ENCODE data around the gene ZNF217.
"Not testable (repeated sequence)": the region's sequence is repeated elsewhere in the genome, so short reads cannot be mapped to it uniquely, and the experiment has no call there.

ZNF217 gene

DNA sequence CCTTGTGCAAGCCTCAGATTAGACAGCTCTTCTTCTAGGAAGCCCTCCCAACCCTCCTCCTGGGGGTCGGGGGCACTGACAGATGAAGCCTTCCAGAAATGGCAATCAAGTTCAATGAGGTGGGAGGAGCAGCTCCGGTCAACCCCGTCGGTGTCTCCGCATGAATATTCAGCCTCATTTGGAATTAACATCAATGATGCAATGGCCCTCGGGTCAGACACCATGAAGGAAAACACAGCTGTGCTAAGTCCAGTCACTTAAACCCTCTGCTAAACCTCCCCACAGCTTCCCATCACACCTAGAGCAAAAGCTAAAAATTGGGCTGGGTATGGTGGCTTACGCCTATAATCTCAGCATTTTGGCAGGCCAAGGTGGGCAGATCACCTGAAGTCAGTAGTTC, 36.5 kb downstream of the ZNF217 start:
- TF ChIP-seq, protein P1, sequence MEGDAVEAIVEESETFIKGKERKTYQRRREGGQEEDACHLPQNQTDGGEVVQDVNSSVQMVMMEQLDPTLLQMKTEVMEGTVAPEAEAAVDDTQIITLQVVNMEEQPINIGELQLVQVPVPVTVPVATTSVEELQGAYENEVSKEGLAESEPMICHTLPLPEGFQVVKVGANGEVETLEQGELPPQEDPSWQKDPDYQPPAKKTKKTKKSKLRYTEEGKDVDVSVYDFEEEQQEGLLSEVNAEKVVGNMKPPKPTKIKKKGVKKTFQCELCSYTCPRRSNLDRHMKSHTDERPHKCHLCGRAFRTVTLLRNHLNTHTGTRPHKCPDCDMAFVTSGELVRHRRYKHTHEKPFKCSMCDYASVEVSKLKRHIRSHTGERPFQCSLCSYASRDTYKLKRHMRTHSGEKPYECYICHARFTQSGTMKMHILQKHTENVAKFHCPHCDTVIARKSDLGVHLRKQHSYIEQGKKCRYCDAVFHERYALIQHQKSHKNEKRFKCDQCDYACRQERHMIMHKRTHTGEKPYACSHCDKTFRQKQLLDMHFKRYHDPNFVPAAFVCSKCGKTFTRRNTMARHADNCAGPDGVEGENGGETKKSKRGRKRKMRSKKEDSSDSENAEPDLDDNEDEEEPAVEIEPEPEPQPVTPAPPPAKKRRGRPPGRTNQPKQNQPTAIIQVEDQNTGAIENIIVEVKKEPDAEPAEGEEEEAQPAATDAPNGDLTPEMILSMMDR (conservative IDR thresholded peaks at IDR 0.05; ENCODE audit: low read depth, low read length) = no peak
- no peak for DNase-seq (ENCODE audit: low read depth)
- H3K4me3 ChIP-seq (ENCODE audit: low read depth, low read length) = no peak overlapping the region

DNA sequence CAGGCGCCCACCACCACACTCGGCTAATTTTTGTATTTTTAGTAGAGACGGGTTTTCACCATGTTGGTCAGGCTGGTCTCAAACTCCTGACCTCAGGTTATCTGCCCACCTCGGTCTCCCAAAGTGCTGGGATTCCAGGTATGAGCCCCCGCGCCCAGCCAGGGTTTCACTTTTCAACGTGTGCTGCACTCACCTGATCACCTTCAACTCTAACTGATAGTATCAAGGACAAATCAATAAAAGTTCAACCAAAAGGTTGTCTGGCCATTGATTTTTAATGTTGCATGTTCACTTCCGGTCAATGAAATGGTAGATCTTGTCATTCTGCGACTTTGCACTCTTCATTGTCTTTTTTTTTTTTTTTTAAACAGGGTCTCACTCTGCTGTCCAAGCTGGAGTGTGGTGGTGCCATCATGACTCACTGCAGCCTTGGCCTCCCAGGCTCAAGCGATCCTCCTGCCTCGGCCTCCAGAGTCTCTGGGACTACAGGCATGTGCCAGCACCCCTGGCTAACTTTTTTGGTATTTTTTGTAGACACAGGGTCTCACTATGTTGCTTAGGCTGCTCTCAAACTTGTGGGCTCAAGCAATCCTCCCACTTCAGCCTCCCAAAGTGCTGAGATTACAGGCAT, 37.3 kb downstream of the ZNF217 start:
- H3K4me3 ChIP-seq (ENCODE audit: low read depth, low read length) = no peak overlapping the region
- TF ChIP-seq, protein P1 (conservative IDR thresholded peaks at IDR 0.05; ENCODE audit: low read depth, low read length) = no peak

DNA sequence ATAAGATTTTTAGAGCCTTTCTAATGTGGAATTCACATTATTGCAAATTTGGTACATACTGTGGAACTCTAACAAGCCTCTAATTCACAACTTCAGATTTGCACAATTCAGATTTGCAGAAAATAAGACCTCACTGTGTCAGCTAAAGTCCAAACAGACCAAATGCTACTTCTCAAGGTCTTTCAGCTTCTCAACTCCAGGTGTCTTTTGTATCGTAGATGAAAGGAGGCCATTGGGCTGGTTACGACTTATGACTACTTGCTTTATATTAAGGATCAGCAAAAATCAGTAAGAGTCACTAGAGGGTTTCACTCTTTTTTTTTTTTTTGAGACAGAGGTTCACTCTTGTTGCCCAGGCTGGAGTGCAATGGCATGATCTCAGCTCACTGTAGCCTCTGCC, 37.8 kb downstream of the ZNF217 start:
- TF ChIP-seq, protein P1 (conservative IDR thresholded peaks at IDR 0.05; ENCODE audit: low read depth, low read length) = no peak
- no peak overlapping the region for H3K4me3 ChIP-seq (ENCODE audit: low read depth, low read length)
- DNase-seq (ENCODE audit: low read depth) = no peak

More for the DNA sequence above, 37.3 kb downstream of the ZNF217 start:
- no peak for DNase-seq (ENCODE audit: low read depth)

DNA sequence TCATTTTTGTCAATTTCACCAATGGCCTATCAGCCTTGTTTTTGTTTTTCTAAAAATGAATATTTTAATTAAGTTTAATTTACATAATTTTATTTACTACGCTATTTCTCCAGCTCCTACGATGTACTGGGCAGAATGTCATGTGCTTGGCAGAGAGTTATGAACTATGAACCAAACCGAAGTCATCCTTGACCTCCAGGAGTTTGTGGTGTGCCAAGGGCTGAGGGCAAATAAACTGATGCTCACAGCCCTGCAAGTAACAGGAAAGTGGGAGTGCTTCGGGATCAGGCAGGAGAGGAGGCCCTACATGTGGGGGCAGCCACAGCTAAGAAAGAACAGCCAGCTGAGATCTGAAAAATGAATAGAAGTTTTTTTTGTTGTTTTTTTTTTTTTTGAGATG, 38.6 kb downstream of the ZNF217 start:
- no peak for DNase-seq (ENCODE audit: low read depth)
- H3K4me3 ChIP-seq (ENCODE audit: low read depth, low read length) = no peak overlapping the region
- TF ChIP-seq, protein P1 (conservative IDR thresholded peaks at IDR 0.05; ENCODE audit: low read depth, low read length) = no peak

DNA sequence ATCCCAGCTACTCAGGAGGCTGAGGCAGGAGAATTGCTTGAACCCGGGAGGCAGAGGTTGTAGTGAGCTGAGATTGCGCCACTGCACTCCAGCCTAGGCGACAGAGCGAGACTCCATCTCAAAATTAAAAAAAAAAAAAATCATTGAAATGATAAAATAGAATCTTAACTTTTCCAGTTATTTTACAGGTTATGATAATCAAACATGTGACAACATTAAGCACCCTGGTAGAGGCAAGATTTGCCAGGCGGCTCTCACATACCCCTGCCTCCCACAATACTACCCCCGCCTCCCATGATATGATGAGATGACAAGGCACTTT, 41.1 kb downstream of the ZNF217 start:
- not testable (repeated sequence) for DNase-seq (ENCODE audit: low read depth); H3K4me3 ChIP-seq (ENCODE audit: low read depth, low read length)

DNA sequence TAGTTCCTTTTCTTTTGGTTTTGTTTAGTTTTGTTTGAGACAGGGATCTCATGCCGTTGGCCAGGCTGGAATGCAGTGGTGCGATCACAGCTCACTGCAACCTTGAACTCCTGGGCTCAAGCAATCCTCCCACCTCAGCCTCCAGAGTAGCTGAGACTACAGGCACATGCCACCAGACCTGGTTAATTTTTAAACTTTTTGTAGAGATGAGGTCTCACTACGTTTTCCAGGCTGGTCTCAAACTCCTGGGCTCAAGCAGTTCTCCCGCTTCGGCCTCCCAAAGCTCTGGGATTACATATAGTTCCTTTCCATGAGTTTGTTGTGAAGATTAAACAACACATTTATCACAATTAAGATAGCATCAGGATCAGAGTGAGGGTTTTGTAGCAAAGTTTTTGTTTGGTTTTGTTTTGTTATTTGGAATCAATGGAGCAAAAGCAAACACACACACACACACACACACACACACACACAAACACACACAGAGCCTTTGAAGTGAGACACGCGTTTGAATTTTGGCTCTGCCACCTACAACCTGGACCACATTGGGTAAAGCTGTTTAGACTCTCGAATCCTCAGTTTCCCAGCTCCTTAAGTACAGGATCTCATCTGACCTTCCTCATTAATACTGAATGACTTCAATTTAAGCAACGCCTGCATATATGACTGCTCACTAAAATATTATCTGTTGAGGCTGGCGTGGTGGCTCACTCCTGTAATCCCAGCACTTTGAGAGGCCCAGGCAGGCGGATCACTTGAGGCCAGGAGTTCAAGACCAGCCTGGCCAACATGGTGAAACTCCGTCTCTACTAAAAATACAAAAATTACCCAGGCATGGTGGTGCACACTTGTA, 41.7 kb downstream of the ZNF217 start:
- DNase-seq (ENCODE audit: low read depth); H3K4me3 ChIP-seq (ENCODE audit: low read depth, low read length): not testable (repeated sequence)

DNA sequence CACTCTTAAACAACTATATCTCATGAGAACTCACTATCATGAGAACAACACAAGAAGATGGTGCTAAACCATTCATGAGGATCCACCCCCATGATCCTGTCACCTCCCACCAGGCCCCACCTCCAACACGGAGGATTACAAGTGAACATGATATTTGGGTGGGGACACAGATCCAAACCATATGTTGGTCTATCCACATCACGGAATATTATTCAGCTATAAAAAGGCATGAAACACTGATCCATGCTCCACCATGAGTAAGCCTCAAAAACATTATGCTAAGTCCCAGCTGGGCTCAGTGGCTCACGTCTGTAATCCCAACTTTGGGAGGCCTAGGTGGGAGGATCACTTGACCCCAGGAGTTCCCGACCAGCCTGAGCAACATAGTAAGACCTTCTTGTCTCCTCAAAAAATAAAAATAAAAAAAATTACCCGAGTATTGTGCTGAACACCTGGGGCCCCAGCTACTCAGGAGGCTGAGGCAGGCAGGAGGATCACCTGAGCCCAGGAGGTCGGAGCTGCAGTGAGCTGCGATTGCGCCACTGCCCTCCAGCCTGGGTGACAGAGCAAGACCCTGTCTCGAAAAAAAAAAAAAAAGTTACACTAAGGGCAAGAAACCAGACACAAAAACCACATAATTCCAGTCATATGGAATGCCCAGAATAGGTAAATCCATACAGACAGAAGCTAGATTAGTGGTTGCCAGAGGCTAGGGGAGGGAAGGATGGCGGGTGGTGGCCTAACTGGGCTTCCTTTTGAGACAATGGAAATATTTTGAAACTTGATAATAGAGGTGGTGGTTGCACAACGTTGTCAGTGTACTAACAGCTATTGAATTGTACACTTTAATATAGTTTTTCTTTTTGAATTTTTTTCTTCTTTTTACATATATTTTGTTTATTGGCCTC, 43.1 kb downstream of the ZNF217 start:
- H3K4me3 ChIP-seq (ENCODE audit: low read depth, low read length) = no peak overlapping the region
- TF ChIP-seq, protein P1 (conservative IDR thresholded peaks at IDR 0.05; ENCODE audit: low read depth, low read length) = no peak
- DNase-seq (ENCODE audit: low read depth) = peak; percentile 9
